Bronchial epithelial cell (primary cell): ENCODE results near the gene PAK5. TPM values are rescaled to one million over a fixed set of nuclear protein-coding genes. Genes with fewer than 3 reads are reported as not detected.

Experiments
- DNase-seq: peaks from one replicate; pipeline ENCODE4 v3.0.0-alpha.2; 2010; ENCODE audit warnings: low read depth
- FAIRE-seq: peaks from 2 replicates; lab custom pipeline; 2011; peaks lifted over from hg19 to GRCh38; lab: Jason Lieb, UNC
- H3K27me3 ChIP-seq: 2 replicates; pipeline ENCODE4 v1.5.1; 2011; ENCODE audit warnings: low read length; ENCODE audit not compliant: control insufficient read depth, insufficient read depth
- H3K36me3 ChIP-seq: 2 replicates; pipeline ENCODE4 v1.5.1; 2011; ENCODE audit warnings: low read length; ENCODE audit not compliant: control insufficient read depth, insufficient read depth
- H3K4me3 ChIP-seq: 2 replicates; pipeline ENCODE4 v1.5.1; 2011; ENCODE audit warnings: mild to moderate bottlenecking, low read depth, low read length, control low read depth
- CTCF ChIP-seq: IDR thresholded peaks from 2 replicates; pipeline ENCODE4 v1.5.1; 2011; ENCODE audit warnings: mild to moderate bottlenecking, moderate library complexity, low read length, control low read depth, inconsistent platforms; ENCODE audit not compliant: insufficient read depth, severe bottlenecking
- total RNA-seq: library from RNA; depleted of rRNA; stranded (reverse); fragments of >200 nt; gene quantifications from 2 replicates; pipeline ENCODE4 v1.2.1, GENCODE V29; 2014

The PAK5 gene
- total RNA-seq, 1 donor from 2014 or later = not detected

- peak; percentile 51 for DNase-seq
- no peaks in the 10 kb centered on the region for H3K27me3 ChIP-seq
- H3K36me3 ChIP-seq = no peaks in the 10 kb centered on the region
- FAIRE-seq = no peak
- H3K4me3 ChIP-seq = no peak overlapping the region
- peak; percentile 75 for TF ChIP-seq CTCF
These were observed 221.9 kb downstream of the PAK5 start for GRCh38 chr20:9616833-9617461.

GRCh38 chr20:9616455-9616805, 222.4 kb downstream of the PAK5 start:
- H3K4me3 ChIP-seq = no peak overlapping the region
- FAIRE-seq = no peak

GRCh38 chr20:9615766-9616454, 223.0 kb downstream of the PAK5 start:
- Histone ChIP-seq H3K36me3 (no peaks in the 10 kb centered on the region), H3K27me3 (no peaks in the 10 kb centered on the region), H3K4me3 (no peak overlapping the region)
- FAIRE-seq (no peak), DNase-seq (no peak)
- no peak for TF ChIP-seq CTCF

More at GRCh38 chr20:9616455-9616805, 222.4 kb downstream of the PAK5 start:
- H3K36me3 ChIP-seq = no peaks in the 10 kb centered on the region
- DNase-seq = no peak
- TF ChIP-seq CTCF = no peak
- no peaks in the 10 kb centered on the region for H3K27me3 ChIP-seq

- FAIRE-seq = no peak
- no peak for TF ChIP-seq CTCF
- no peaks in the 10 kb centered on the region for H3K36me3 ChIP-seq
- H3K4me3 ChIP-seq = no peak overlapping the region
- no peaks in the 10 kb centered on the region for H3K27me3 ChIP-seq
- DNase-seq = no peak
These were observed 223.8 kb downstream of the PAK5 start for GRCh38 chr20:9615118-9615517.

- FAIRE-seq (no peak), DNase-seq (no peak)
- Histone ChIP-seq H3K36me3 (no peaks in the 10 kb centered on the region), H3K4me3 (no peak overlapping the region), H3K27me3 (no peaks in the 10 kb centered on the region)
- TF ChIP-seq CTCF = no peak
These were observed 225.0 kb downstream of the PAK5 start for GRCh38 chr20:9613871-9614270.
